HG02571 (cell line): ENCODE results near the gene GPC2.

Experiments
- ATAC-seq: cut with Tn5 transposase; IDR thresholded peaks from one replicate; pipeline ENCODE4 v1.9.1; 2021; ENCODE audit warnings: mild to moderate bottlenecking, moderate library complexity; ENCODE audit not compliant: unreplicated experiment

Gene GPC2

GRCh38 chr7:100126239-100126930 lies 50.8 kb downstream of the GPC2 start:
- no peak for ATAC-seq

- ATAC-seq = no peak
These were observed 52.6 kb downstream of the GPC2 start for GRCh38 chr7:100124301-100125230.

- ATAC-seq = no peak
These were observed 54.6 kb downstream of the GPC2 start for GRCh38 chr7:100122568-100122967.

GRCh38 chr7:100122067-100122466 lies 55.1 kb downstream of the GPC2 start:
- ATAC-seq = no peak

GRCh38 chr7:100120733-100121036 lies 56.5 kb downstream of the GPC2 start:
- ATAC-seq = no peak

GRCh38 chr7:100119970-100120732 lies 57.0 kb downstream of the GPC2 start:
- ATAC-seq = peak; percentile 21
